ENCODE data around the gene KAZN. TPM values are rescaled to one million over a fixed set of nuclear protein-coding genes. Genes with fewer than 3 reads are reported as not detected.

The KAZN gene
- total RNA-seq, 2 experiments from 2014 or later: 0.22 to 0.55 TPM

DNA sequence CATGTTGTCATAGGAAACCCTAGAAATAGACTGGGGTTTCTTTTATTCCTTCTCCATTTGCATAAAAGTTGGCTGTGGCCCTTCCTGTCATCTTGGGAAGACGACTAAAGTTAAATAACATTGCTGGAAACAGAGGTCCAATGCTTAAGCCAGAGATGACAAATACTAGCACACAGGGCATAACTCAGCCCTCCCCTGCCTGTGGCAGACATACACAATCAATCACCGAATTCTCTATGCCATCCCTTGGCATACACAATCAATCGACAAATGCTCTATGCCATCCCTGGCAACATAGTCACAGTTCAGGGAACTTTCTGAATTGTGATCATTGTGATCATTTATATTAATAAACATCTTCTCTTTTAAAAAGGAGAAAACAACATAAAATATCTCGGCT, 229.4 kb downstream of the KAZN start:
- ATAC-seq (ENCODE audit: poor library complexity) (no peak), DNase-seq (no peak)
- no peaks in the 10 kb centered on the region for H3K9me3 Mint-ChIP-seq
- Histone ChIP-seq H3K27me3 (ENCODE audit: control insufficient read depth in 1 of 2, insufficient read depth in 2 of 2, low read length in 2 of 2) (peaks cover 0 to 3% of the 10 kb centered on the region in 2 experiments), H3K27ac (ENCODE audit: low read depth in 1 of 2, low read length in 2 of 2) (no peak overlapping the region), H3K4me3 (ENCODE audit: low read length) (no peak overlapping the region), H3K9me3 (ENCODE audit: control insufficient read depth in 1 of 2, insufficient read depth in 1 of 2, low read length in 2 of 2) (peaks cover 0 to 3% of the 10 kb centered on the region in 2 experiments), H3K36me3 (ENCODE audit: insufficient read depth, low read length) (no peaks in the 10 kb centered on the region), H3K4me1 (ENCODE audit: insufficient read depth, low read length) (no peaks in the 10 kb centered on the region)
- no peak overlapping the region for H3K27ac Mint-ChIP-seq
- TF ChIP-seq, protein P1, sequence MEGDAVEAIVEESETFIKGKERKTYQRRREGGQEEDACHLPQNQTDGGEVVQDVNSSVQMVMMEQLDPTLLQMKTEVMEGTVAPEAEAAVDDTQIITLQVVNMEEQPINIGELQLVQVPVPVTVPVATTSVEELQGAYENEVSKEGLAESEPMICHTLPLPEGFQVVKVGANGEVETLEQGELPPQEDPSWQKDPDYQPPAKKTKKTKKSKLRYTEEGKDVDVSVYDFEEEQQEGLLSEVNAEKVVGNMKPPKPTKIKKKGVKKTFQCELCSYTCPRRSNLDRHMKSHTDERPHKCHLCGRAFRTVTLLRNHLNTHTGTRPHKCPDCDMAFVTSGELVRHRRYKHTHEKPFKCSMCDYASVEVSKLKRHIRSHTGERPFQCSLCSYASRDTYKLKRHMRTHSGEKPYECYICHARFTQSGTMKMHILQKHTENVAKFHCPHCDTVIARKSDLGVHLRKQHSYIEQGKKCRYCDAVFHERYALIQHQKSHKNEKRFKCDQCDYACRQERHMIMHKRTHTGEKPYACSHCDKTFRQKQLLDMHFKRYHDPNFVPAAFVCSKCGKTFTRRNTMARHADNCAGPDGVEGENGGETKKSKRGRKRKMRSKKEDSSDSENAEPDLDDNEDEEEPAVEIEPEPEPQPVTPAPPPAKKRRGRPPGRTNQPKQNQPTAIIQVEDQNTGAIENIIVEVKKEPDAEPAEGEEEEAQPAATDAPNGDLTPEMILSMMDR (IDR thresholded peaks at IDR 0.05): no peak
- no peaks in the 10 kb centered on the region for H3K4me1 Mint-ChIP-seq (ENCODE audit: low read depth)
- intact Hi-C loops (cut with DNase I, micrococcal nuclease): no loop called here
- H3K4me3 Mint-ChIP-seq: no peak overlapping the region
- ChIA-PET POLR2A (no interaction called here), CTCF (no interaction called here)
- no peaks in the 10 kb centered on the region for H3K27me3 Mint-ChIP-seq
- H3K36me3 Mint-ChIP-seq (ENCODE audit: low read depth): no peaks in the 10 kb centered on the region

DNA sequence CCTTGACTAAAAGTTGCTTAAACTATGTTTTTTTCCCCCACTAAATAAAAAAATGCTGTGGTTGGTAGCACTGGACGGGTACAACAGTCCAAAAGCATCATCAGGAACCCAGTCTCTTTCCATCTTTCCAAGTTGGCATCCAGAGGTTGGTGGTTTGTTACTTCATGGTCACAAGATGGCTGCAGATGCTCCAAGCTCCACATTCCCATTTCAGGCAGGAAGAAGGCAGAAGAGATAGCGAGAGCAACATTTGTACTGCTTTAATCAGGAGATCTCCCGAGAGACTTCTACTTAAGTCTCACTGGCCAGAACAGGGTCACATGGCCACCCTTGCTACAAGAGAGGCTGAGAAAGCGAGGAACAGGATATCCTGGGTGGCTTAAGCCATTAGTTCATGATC, 230.2 kb downstream of the KAZN start:
- intact Hi-C loops (cut with DNase I, micrococcal nuclease): no loop called here
- POLR2A ChIA-PET: no interaction called here
- H3K27me3 ChIP-seq (ENCODE audit: control insufficient read depth in 1 of 2, insufficient read depth in 2 of 2, low read length in 2 of 2): peaks cover 0 to 3% of the 10 kb centered on the region in 2 experiments
- no peak overlapping the region for H3K4me3 ChIP-seq (ENCODE audit: low read length)
- H3K27me3 Mint-ChIP-seq: no peaks in the 10 kb centered on the region
- no peaks in the 10 kb centered on the region for H3K36me3 ChIP-seq (ENCODE audit: insufficient read depth, low read length)
- TF ChIP-seq, protein P1 (IDR thresholded peaks at IDR 0.05): no peak
- H3K36me3 Mint-ChIP-seq (ENCODE audit: low read depth): no peaks in the 10 kb centered on the region
- no peaks in the 10 kb centered on the region for H3K4me1 Mint-ChIP-seq (ENCODE audit: low read depth)
- DNase-seq (no peak), ATAC-seq (ENCODE audit: poor library complexity) (no peak)
- no peaks in the 10 kb centered on the region for H3K9me3 ChIP-seq (ENCODE audit: control insufficient read depth in 1 of 2, insufficient read depth in 1 of 2, low read length in 2 of 2)
- no peak overlapping the region for H3K4me3 Mint-ChIP-seq
- CTCF ChIA-PET: no interaction called here
- no peaks in the 10 kb centered on the region for H3K9me3 Mint-ChIP-seq
- no peak overlapping the region for H3K27ac Mint-ChIP-seq
- H3K4me1 ChIP-seq (ENCODE audit: insufficient read depth, low read length): no peaks in the 10 kb centered on the region
- H3K27ac ChIP-seq (ENCODE audit: low read depth in 1 of 2, low read length in 2 of 2): no peak overlapping the region

DNA sequence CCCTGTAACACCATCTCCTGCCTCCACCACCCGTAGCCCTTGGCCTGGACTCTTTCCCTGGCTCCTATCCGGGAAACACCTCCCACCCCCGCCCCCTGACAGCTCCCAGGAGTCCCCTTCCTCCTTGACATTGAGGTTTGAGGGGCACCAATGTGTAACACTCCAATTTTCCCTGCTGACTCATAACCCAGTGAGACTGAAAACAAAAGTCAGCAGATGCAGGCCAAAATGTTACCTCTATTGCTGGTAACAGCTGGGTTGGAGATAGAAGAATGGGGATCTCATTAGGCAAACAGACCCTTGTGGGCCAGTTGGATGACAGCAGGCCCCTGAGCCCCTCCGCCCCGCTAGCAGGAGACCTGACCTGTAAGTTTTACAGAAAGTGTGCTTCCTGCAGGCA, 237.2 kb downstream of the KAZN start:
- H3K36me3 Mint-ChIP-seq (ENCODE audit: low read depth): no peaks in the 10 kb centered on the region
- Histone ChIP-seq H3K4me1 (ENCODE audit: insufficient read depth, low read length) (no peaks in the 10 kb centered on the region), H3K4me3 (ENCODE audit: low read length) (no peak overlapping the region), H3K36me3 (ENCODE audit: insufficient read depth, low read length) (no peaks in the 10 kb centered on the region), H3K9me3 (ENCODE audit: control insufficient read depth in 1 of 2, insufficient read depth in 1 of 2, low read length in 2 of 2) (peaks cover 0 to 4% of the 10 kb centered on the region in 2 experiments), H3K27ac (ENCODE audit: low read depth in 1 of 2, low read length in 2 of 2) (no peak overlapping the region), H3K27me3 (ENCODE audit: control insufficient read depth in 1 of 2, insufficient read depth in 2 of 2, low read length in 2 of 2) (peaks cover 0 to 2% of the 10 kb centered on the region in 2 experiments)
- H3K9me3 Mint-ChIP-seq: peaks cover 2% of the 10 kb centered on the region
- peaks cover 11% of the 10 kb centered on the region for H3K27me3 Mint-ChIP-seq
- H3K4me1 Mint-ChIP-seq (ENCODE audit: low read depth): no peaks in the 10 kb centered on the region
- ATAC-seq (ENCODE audit: poor library complexity) (no peak), DNase-seq (no peak)
- intact Hi-C loops (cut with DNase I, micrococcal nuclease): no loop called here
- no peak overlapping the region for H3K27ac Mint-ChIP-seq
- ChIA-PET CTCF (no interaction called here), POLR2A (no interaction called here)
- no peak overlapping the region for H3K4me3 Mint-ChIP-seq
- TF ChIP-seq, protein P1 (IDR thresholded peaks at IDR 0.05): no peak

Data from CD4-positive, alpha-beta T cell (primary cell).